Measurements from ENCODE around the gene BIRC2.

DNA sequence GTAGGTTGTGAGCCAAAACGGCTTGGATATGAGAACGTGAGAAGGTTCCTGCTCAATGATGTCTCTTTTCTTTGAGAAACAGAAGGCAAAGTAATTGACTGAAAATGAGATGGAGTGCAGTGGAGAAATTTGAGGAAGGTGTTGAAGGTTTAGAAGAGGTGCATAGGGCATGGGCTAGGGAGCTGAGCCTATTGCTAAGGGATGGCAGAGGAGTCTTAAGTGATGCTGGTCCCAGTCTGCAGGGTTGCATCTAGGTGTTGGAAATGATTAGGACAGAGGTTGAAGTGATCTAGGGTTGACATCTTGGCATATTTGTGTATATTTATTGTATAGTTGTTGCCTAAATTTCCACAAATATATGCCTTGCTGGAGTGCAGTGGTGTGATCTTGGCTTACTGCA, 27.5 kb upstream of the BIRC2 start:
- TF ChIP-seq CTCF (IDR thresholded peaks at IDR 0.05) = no peak
- no peak for TF ChIP-seq POLR2A (IDR thresholded peaks at IDR 0.05)
